ENCODE data around the gene RAB7A.

RAB7A gene

GRCh38 chr3:128807186-128807830, 81.3 kb downstream of the RAB7A start:
- Histone ChIP-seq H3K27ac (no peak overlapping the region), H3K4me3 (ENCODE audit: low read depth, low read length) (no peak overlapping the region), H3K4me1 (peaks cover 18% of the 10 kb centered on the region), H3K79me2 (peaks cover 26% of the 10 kb centered on the region), H3K9me3 (ENCODE audit: control insufficient read depth, low read length) (no peaks in the 10 kb centered on the region), H3K27me3 (ENCODE audit: control insufficient read depth, insufficient read depth, low read length) (no peaks in the 10 kb centered on the region), H3K9ac (no peak overlapping the region), H3K4me2 (ENCODE audit: low read length) (no peak overlapping the region), H2AFZ (no peak overlapping the region), H3K36me3 (ENCODE audit: control insufficient read depth, insufficient read depth, low read length) (no peaks in the 10 kb centered on the region)
- no peak for TF ChIP-seq CTCF (IDR thresholded peaks at IDR 0.05)

GRCh38 chr3:128808672-128809071, 82.7 kb downstream of the RAB7A start:
- H3K79me2 ChIP-seq, result peaks cover 16% of the 10 kb centered on the region
- no peak overlapping the region for H3K9ac ChIP-seq
- H3K4me3 ChIP-seq (ENCODE audit: low read depth, low read length), result no peak overlapping the region
- no peaks in the 10 kb centered on the region for H3K36me3 ChIP-seq (ENCODE audit: control insufficient read depth, insufficient read depth, low read length)
- no peak overlapping the region for H3K27ac ChIP-seq
- TF ChIP-seq CTCF (IDR thresholded peaks at IDR 0.05), result no peak
- H3K4me1 ChIP-seq, result peaks cover 18% of the 10 kb centered on the region
- no peaks in the 10 kb centered on the region for H3K27me3 ChIP-seq (ENCODE audit: control insufficient read depth, insufficient read depth, low read length)
- no peaks in the 10 kb centered on the region for H3K9me3 ChIP-seq (ENCODE audit: control insufficient read depth, low read length)
- no peak overlapping the region for H3K4me2 ChIP-seq (ENCODE audit: low read length)
- H2AFZ ChIP-seq, result no peak overlapping the region

- H3K4me3 ChIP-seq (ENCODE audit: low read depth, low read length), result no peak overlapping the region
- H3K36me3 ChIP-seq (ENCODE audit: control insufficient read depth, insufficient read depth, low read length), result no peaks in the 10 kb centered on the region
- H2AFZ ChIP-seq, result no peak overlapping the region
- no peak overlapping the region for H3K4me2 ChIP-seq (ENCODE audit: low read length)
- H3K9ac ChIP-seq, result no peak overlapping the region
- no peaks in the 10 kb centered on the region for H3K9me3 ChIP-seq (ENCODE audit: control insufficient read depth, low read length)
- peaks cover 3% of the 10 kb centered on the region for H3K4me1 ChIP-seq
- H3K27me3 ChIP-seq (ENCODE audit: control insufficient read depth, insufficient read depth, low read length), result no peaks in the 10 kb centered on the region
- H3K27ac ChIP-seq, result peak overlapping the region; percentile 32
- TF ChIP-seq CTCF (IDR thresholded peaks at IDR 0.05), result no peak
- H3K79me2 ChIP-seq, result peaks cover 2% of the 10 kb centered on the region
These were observed 87.1 kb downstream of the RAB7A start for GRCh38 chr3:128813097-128813496.

GRCh38 chr3:128814060-128814459, 88.1 kb downstream of the RAB7A start:
- Histone ChIP-seq H3K4me2 (ENCODE audit: low read length) (no peak overlapping the region), H3K79me2 (no peaks in the 10 kb centered on the region), H2AFZ (no peak overlapping the region), H3K36me3 (ENCODE audit: control insufficient read depth, insufficient read depth, low read length) (no peaks in the 10 kb centered on the region), H3K4me3 (ENCODE audit: low read depth, low read length) (no peak overlapping the region), H3K27ac (no peak overlapping the region), H3K4me1 (peaks cover 3% of the 10 kb centered on the region), H3K9me3 (ENCODE audit: control insufficient read depth, low read length) (no peaks in the 10 kb centered on the region), H3K27me3 (ENCODE audit: control insufficient read depth, insufficient read depth, low read length) (no peaks in the 10 kb centered on the region), H3K9ac (no peak overlapping the region)
- no peak for TF ChIP-seq CTCF (IDR thresholded peaks at IDR 0.05)

Data from parathyroid adenoma (tissue), 2 donors.